Measurements from ENCODE around the gene DNTTIP2.

- TF ChIP-seq, protein P1, sequence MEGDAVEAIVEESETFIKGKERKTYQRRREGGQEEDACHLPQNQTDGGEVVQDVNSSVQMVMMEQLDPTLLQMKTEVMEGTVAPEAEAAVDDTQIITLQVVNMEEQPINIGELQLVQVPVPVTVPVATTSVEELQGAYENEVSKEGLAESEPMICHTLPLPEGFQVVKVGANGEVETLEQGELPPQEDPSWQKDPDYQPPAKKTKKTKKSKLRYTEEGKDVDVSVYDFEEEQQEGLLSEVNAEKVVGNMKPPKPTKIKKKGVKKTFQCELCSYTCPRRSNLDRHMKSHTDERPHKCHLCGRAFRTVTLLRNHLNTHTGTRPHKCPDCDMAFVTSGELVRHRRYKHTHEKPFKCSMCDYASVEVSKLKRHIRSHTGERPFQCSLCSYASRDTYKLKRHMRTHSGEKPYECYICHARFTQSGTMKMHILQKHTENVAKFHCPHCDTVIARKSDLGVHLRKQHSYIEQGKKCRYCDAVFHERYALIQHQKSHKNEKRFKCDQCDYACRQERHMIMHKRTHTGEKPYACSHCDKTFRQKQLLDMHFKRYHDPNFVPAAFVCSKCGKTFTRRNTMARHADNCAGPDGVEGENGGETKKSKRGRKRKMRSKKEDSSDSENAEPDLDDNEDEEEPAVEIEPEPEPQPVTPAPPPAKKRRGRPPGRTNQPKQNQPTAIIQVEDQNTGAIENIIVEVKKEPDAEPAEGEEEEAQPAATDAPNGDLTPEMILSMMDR (IDR thresholded peaks at IDR 0.05) = no peak
- no peak for TF ChIP-seq POLR2A (IDR thresholded peaks at IDR 0.05)
Observed at GRCh38 chr1:93900723-93901504, 21.9 kb upstream of the DNTTIP2 start.
